Activated CD8-positive, alpha-beta memory T cell treated with anti-CD3 and anti-CD28 coated beads, Interleukin-2, amount 50 U/mL, for 48 hours (primary cell): ENCODE measurements around the gene KLK15.
A peak's percentile ranks its signal among the peaks of the same experiment; 100 is the strongest.
"Not testable (repeated sequence)": the region's sequence is repeated elsewhere in the genome, so short reads cannot be mapped to it uniquely, and the experiment has no call there.

Experiments
- DNase-seq: peaks from one replicate; pipeline ENCODE4 v3.0.0-alpha.2; 2020

KLK15 gene

GRCh38 chr19:50794876-50795663, 38.3 kb downstream of the KLK15 start:
- peak; percentile 85 for DNase-seq

- peak; percentile 84 for DNase-seq
Observed at GRCh38 chr19:50794074-50794875, 39.1 kb downstream of the KLK15 start.

- peak; percentile 73 for DNase-seq
Observed at GRCh38 chr19:50793558-50794065, 39.8 kb downstream of the KLK15 start.

- DNase-seq: no peak
Observed at GRCh38 chr19:50792272-50793250, 40.8 kb downstream of the KLK15 start.

- no peak for DNase-seq
Observed at GRCh38 chr19:50791594-50792271, 41.6 kb downstream of the KLK15 start.

GRCh38 chr19:50790922-50791467, 42.4 kb downstream of the KLK15 start:
- no peak for DNase-seq

GRCh38 chr19:50790396-50790795, 43.0 kb downstream of the KLK15 start, which contains the start of gene ACP4:
Gene ACP4, plus strand, starts transcription at chr19:50790415. Its CDS starts 0 bp downstream, at chr19:50790415.
- DNase-seq: no peak

- no peak for DNase-seq
Observed at GRCh38 chr19:50785329-50785728, 48.0 kb downstream of the KLK15 start.

GRCh38 chr19:50784710-50785109, 48.7 kb downstream of the KLK15 start:
- DNase-seq: no peak

- DNase-seq: not testable (repeated sequence)
Observed at GRCh38 chr19:50783848-50784152, 49.6 kb downstream of the KLK15 start.

GRCh38 chr19:50780753-50781435, 52.5 kb downstream of the KLK15 start:
- no peak for DNase-seq

GRCh38 chr19:50779504-50780457, 53.6 kb downstream of the KLK15 start:
- no peak for DNase-seq

GRCh38 chr19:50778906-50779430, 54.4 kb downstream of the KLK15 start:
- no peak for DNase-seq

GRCh38 chr19:50777830-50778303, 55.5 kb downstream of the KLK15 start:
- DNase-seq: no peak

- no peak for DNase-seq
Observed at GRCh38 chr19:50777261-50777660, 56.1 kb downstream of the KLK15 start.

- no peak for DNase-seq
Observed at GRCh38 chr19:50776131-50776530, 57.2 kb downstream of the KLK15 start.
